CD4-positive, alpha-beta T cell treated with Interleukin-21 for 1 hour (primary cell): ENCODE results near the gene GRID1.

Experiments used
- DNase-seq: peaks from one replicate; pipeline ENCODE4 v3.0.0-alpha.2; 2020

GRID1 gene

GRCh38 chr10:85600026-85600743 lies 766.4 kb downstream of the GRID1 start:
- DNase-seq: no peak

- no peak for DNase-seq
These were observed 767.5 kb downstream of the GRID1 start for GRCh38 chr10:85599081-85599480.

- no peak for DNase-seq
These were observed 767.9 kb downstream of the GRID1 start for GRCh38 chr10:85598646-85599045.

- no peak for DNase-seq
These were observed 769.6 kb downstream of the GRID1 start for GRCh38 chr10:85597006-85597405.

GRCh38 chr10:85596389-85596788 lies 770.2 kb downstream of the GRID1 start:
- no peak for DNase-seq

GRCh38 chr10:85594239-85594638 lies 772.4 kb downstream of the GRID1 start:
- no peak for DNase-seq

- no peak for DNase-seq
These were observed 773.3 kb downstream of the GRID1 start for GRCh38 chr10:85593226-85593772.

GRCh38 chr10:85581371-85581770 lies 785.2 kb downstream of the GRID1 start:
- DNase-seq: no peak

- DNase-seq: no peak
These were observed 786.0 kb downstream of the GRID1 start for GRCh38 chr10:85580585-85580984.

GRCh38 chr10:85578860-85579259 lies 787.7 kb downstream of the GRID1 start:
- no peak for DNase-seq

- no peak for DNase-seq
These were observed 791.2 kb downstream of the GRID1 start for GRCh38 chr10:85575441-85575840.

- DNase-seq: no peak
These were observed 795.7 kb downstream of the GRID1 start for GRCh38 chr10:85570871-85571270.

- no peak for DNase-seq
These were observed 801.2 kb downstream of the GRID1 start for GRCh38 chr10:85565381-85565780.

- no peak for DNase-seq
These were observed 808.1 kb downstream of the GRID1 start for GRCh38 chr10:85558533-85558932.

- no peak for DNase-seq
These were observed 808.9 kb downstream of the GRID1 start for GRCh38 chr10:85557706-85558105.

GRCh38 chr10:85557077-85557476 lies 809.5 kb downstream of the GRID1 start:
- no peak for DNase-seq
